RPMI7951 (cell line): ENCODE results near the gene CRYBG3. TPM values are rescaled to one million over a fixed set of nuclear protein-coding genes. Genes with fewer than 3 reads are reported as not detected.
A peak's percentile ranks its signal among the peaks of the same experiment; 100 is the strongest.

ENCODE experiments used
- DNase-seq: peaks from one replicate; pipeline ENCODE4 v3.0.0-alpha.2; 2012; ENCODE audit warnings: low read depth
- total RNA-seq: library from RNA; depleted of rRNA; stranded (reverse); fragments of >200 nt; shearing (Covaris generic); gene quantifications from 2 replicates; pipeline ENCODE4 v1.2.3, GENCODE V29; 2014

CRYBG3 gene
- total RNA-seq, 1 experiment from 2014 or later: 16.7 TPM

DNA sequence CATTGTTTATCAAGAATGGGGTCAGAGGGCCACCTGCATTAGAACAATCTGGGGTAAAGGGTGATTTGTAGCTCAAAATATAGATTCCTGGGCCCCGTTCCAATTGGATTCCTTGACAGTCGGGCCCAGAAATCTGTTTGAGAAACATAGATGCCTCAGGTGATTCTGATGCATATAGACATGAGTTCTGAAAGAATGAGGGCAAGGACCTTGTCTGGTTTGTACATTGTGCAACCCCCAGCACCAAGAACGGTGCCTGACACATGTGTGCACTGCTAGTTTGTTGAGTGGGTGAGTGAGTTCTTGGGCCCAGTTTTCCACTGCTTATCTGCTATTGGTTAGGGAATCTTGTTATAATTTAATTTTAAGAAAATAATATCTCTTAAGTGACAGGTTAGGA, 16.6 kb downstream of the CRYBG3 start:
- no peak for DNase-seq

DNA sequence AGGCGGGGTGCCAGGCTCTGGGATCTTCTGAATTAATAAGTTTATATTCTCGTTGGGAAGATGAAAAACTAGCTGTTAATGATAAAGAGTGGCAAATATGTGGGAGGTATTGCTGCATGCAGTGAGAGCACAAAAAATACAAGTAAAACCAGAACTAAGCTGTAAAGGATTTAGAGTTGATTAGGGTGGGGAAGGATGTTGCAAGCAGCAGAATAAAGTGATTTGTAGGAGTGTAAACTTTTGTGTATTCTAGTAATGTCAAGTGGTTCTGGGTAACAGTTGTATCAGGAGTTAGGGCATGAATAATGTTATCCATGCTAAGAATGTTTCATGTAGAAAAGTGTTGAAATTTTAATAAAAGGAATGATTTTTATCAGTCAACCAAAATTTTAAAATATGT, 18.1 kb downstream of the CRYBG3 start:
- no peak for DNase-seq

DNA sequence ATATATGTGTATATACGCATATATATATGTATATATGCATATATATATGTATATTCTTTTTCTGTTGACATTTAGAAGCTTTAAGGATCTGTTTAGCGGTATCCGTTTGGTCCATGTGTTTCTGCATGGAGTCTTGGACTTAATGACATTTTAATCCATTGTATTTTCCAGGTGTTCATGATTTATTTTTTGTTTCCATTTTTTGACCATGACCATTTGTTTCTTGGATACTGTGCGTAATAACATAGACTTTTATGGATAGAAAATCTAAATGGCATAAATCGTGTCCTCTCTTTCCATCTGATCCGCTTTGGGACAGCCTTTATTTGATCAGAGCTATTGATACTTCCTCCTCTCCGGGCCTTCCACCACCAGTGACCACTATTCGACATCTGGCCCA, 19.5 kb downstream of the CRYBG3 start:
- no peak for DNase-seq

DNA sequence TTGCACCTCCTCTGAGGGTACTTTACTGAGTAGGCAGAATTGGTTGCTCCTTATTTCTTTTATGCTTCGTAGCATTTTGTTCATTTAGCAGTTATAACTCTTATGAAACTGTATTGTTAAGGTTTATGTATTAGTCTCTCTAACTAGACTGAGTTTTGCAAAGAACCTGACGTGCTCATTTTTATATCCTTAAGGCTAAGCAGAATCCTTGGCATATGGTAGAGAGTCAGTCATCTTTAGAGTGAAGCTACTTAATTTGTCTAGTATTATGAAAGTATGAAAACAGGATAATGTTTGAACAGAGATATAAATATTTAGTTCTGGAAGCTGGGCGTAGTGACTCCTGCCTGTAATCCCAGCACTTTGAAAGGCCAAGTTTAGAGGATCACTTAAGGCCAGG, 20.1 kb downstream of the CRYBG3 start:
- no peak for DNase-seq

DNA sequence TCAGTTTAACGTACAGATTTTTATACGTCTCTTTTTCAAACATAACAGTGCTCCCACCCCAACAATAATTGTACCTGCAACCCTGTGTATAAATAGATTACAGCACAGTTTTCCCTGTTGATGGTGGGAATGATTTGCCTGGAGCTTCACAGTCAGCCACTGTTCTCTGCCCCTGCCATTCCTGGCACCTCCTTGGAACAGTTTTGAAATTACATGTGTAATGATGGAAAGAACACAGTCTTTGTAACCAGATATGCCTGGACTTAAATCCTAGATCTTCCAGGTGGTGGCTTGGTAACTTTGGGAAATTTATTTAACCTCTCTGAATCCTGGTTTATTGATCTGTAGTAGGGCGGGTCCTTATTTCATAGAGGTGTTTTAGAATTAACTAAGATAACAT, 27.0 kb downstream of the CRYBG3 start:
- DNase-seq: no peak

DNA sequence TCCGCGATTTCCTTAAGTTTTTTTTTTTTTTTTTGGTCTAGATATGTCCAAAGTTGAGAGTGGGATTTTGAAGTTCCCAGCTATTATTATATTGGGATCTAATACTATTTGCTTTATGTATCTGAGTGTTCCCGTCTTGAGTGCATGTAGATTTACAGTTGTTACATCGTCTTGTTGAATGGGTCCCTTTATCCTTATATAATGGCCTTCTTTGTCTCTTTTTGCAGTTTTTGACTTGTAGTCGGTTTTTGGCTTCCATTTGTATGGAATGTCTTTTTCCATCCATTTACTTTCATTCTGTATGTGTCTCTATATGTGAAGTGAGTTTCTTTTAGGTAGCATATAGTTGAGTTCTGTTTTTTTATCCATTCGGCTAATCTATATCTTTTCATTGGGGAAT, 35.6 kb downstream of the CRYBG3 start:
- no peak for DNase-seq

DNA sequence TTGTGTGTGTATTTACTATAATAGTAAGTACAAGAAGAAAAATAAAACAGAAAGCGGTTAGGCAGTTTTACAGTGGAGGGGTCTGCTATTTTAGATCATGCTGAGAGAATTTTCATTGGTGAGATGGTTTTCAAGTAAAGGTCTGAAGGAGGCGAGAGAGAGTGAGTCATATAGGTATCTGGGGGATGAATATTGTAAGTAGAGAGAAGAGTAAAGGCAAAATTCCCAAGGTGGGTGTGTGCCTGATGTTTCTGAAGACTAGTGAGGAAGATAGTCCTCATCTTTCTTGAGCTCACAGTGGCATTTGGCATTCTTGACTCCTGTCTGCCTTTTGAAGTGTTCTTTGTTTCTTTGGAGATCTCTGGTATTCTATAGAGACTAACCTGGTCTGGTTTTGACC, 38.6 kb downstream of the CRYBG3 start:
- no peak for DNase-seq

DNA sequence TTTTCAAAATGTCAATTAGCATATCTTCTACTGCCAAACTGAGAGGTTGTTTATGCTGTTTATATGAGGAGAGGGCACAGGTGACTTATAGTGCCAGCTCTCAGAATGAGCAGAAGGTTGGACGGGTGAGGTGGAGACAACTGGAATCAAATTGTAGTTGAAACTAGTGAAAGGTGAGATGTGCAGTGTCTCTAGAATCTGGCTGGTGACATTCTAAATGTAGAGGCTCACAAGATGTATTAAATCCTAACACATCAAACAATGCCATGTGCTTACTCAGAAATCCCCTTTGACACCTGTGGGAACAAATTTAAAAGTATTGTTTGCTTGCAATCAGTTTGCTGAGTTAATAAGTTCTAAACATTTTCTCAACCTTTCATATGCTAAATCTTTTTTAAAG, 40.8 kb downstream of the CRYBG3 start:
- DNase-seq: no peak

DNA sequence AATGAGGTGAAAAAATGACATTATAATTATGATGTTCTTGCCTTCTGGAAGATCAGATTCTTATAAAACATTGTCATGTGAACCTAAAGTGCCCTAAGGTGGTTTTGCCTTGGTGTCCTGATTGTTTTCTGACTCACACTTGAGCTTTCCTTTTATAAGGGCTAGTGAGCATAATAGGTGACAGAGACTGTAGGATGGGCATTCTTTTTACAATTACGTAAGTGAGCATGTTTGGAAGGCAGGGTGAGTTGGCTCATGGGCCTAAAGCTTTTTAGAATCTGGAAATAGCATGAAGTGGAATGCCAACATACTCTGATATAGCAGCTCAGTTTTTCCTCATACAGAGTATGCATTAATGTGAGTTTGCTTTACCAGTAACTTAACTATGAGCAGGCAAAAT, 41.2 kb downstream of the CRYBG3 start:
- peak; percentile 77 for DNase-seq

DNA sequence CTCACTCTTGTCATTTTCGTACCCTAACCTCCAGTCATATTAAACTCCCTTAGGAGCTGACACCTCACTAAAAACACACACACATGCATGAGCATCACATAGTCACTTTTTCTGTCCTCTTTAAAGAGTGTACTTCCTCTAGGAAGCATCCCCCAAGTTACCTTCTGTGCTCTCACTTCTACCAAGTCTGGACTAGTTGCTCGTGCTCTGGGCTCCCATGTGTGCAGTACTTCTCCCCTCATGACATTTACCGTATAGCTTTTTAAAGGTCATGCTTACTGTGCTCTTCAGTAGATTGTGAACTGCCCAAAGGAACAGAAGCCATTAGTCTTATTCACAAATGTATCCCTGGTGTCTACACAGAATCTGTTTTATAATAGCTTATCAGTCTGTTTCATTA, 42.0 kb downstream of the CRYBG3 start:
- no peak for DNase-seq

DNA sequence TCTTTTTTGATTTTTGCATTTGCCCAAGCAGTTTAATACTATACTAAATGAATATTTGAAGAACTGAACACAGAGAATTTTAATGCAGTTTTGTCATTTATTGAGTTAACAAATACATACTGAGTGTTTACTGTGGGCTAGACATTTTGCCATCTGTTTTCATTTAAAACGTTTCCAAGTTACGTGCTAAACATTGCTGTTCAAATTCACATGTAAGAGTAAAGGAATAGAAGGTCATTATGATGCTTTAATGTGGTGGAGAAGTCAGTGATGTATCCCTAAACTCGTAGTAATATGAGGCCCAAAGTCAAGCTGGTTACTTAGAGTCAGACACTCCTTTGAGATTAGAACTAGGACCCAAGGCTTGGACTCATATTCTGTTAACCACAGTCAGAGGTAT, 49.4 kb downstream of the CRYBG3 start:
- DNase-seq: peak; percentile 60

DNA sequence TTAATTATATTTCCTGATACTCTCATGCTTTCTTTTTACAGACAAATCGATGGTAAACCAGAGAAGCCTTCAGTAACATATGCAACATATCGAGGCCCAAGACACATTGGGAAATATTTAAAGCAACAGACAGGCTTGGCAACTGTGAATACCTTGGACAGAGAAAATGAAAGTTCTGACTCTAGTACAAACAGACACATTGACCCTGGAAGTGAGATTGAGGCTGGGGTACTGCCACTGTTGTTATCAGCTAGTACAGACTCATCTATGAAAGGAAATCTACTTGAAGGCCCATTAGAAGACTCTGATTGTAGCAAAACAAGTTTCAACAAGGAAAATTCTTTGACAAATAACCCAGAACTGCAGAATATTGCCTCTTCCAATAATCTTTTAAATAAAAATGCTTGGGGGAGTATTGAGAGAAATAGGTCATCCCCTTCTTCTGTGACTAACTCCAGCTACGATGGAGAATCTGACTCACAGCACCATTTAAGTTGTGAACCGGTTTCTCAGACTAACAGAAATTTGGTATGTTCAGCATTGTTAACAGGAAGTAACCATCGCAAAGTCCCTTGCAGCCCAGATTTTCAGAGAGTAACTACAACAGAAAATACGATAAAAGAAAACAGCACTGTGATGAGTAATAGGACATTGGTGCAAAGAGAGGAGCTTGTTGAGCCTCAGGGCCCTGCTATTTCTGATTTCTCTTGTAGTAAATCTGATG, 50.2 kb downstream of the CRYBG3 start:
- DNase-seq: peak; percentile 96

DNA sequence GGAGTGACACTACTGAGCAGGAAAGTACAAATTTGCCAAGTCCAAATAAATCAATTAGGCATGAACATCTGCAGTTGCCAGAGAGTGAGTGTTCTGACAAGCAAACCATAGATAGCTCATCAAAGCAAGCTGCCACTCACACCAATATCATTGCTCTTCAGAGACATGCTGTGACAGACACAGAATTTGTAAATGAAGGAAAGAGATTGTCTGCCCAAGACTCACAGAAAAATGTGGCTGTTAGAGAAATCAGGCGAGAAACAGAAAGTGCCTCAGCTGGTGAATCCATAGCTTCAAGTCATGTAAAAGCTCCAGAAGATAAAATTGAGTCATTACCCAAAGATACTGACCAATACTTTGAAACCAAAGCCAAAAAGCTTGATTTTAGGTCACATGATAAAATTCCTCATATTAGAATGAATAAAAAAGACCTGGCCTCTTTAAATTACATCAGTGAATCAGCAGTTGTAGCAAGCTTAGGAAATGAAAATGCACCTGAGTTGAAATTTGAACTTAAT, 50.8 kb downstream of the CRYBG3 start:
- no peak for DNase-seq

DNA sequence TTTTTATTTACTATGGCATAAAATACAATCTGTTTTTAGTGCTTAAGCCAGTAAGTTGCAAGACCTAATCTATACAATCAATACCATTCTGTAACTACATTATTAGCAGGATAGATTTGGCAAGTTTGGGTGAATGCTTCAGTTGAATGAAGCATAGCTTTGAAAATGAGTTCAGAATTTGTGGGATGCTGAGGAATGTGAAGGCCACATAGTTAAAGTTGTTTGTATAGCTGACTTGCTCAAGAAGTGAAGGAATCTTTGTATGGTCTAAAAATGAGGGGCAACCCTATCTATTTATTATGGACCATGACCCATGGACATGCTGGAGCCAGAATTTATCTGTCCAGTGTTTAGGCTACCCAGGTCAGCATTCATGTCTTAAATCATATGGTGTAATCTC, 58.5 kb downstream of the CRYBG3 start:
- DNase-seq: no peak

DNA sequence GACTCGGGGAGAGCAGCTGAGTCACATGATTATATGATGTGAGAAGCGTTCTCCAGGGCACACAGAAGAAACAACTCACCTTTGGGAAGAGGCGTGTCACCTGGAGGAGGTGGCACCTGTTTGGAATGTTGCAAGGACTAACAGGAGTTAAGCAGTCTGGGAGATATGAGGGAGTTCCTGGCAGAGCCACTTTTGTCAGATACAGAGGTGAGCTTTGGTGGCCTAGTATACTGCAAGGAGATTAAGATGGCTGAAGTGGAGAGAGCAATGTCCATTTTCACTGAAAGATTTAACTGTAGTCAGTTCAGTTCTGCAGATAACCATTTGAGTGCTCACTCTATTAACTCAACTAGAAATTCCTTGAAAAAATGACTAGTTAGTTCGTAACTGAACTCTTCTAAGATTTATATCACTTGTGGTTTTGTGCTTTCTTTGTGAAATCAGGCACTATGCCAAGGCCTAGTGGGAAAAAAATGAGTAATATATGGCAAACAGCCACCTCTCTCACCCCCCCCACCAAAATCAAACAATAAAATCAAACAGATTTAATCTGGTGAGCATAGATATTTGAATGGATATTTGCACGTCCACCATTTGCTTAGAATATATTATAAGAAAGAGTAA, 61.3 kb downstream of the CRYBG3 start:
- peak; percentile 63 for DNase-seq

DNA sequence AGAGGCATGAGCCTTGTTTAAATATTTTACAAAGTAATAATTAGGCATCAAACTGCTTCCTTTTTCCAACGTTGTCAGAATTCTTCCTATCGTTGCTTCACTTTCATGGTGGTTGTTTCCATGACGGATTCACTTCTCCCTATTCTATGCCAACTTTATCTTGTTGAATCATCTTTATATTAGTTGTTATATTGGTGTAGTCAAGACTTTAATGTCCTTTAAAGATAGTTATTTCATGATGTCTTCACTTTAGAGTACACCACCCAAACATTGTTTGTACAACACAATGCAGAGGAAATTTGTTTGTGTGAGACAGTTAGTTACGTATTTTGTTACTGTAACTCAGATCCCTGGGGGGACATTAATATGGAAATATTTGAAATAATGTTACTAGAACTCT, 61.9 kb downstream of the CRYBG3 start:
- no peak for DNase-seq

DNA sequence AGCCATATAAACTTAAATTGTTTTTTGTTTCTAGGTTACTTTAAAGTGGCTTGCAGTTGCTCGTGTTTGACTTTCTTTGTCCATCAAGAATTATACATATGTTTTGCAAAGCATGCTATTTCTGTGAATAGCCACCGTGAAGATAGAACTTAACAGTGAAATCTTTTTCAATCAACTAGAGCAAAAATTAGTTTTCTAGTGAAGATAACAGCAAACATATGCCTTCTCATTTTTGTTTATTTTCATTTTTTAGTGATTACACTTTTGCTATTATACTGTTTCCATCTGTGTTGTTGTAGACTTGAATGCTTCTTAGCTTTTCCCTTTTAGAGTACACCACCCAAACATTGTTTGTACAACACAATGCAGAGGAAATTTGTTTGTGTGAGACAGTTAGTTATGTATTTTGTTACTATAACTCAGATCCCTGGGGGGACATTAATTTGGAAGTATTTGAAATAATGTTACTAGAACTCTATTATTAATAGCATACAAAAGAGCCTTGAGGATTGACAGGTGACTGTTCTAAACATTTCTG, 62.8 kb downstream of the CRYBG3 start:
- no peak for DNase-seq

DNA sequence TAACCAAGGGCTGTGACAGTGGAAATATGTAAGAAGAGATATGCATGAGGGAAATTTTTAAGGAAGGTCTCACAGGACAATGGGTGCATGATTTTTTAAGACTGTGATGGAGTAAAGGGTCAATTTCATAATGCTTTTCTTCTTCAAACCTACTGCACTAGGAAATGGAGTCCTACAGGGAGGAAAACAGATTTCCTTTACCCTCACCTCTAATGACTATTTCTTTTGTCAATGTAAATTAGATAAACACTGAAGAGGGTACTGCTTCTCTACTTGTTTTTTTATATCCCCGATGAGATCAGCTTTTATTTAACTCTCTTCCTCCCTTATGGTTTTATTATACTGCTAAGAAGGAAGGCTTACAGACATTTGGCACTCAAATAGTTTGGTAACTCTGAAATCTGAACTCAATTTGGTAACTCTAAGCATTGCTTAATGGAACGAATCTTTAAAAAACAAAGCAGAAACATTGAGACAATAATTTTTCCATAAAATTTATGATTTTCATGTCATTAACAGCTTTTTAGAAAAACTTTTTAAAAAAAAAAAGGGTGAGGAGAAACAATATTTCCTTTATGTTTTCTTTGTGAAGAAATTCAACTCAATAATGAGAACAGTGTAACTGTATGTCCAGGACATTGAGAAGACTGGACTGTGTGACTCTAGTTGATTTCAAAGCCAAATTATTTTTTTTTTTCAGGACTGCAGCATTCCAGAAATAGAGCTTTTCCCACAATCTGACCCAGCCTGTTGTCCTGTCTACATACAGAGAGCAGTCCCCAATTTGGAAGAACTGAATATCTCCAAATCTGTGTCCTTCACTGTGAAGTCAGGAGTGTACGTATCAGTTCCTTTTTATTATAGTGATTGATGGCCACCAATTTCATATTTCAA, 64.4 kb downstream of the CRYBG3 start:
- DNase-seq: no peak

DNA sequence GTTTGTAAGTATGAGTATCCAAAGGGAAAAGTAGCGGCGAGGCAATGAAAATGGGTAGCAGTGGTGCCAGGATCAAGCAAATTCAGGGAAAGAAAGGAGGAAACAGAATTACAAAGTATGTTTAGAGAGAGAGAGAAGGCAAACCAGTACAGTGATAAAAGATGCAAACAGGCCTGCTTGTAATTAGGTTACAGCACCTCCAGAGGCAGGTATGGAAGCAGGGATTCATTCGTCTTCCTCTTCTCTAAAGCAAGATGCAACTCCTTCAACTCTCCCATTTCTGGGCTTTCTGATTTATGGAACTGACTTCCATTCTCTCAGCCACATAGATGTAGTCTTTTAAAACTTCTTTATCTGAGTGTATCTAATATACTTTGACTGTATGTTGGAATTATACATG, 68.0 kb downstream of the CRYBG3 start:
- no peak for DNase-seq

DNA sequence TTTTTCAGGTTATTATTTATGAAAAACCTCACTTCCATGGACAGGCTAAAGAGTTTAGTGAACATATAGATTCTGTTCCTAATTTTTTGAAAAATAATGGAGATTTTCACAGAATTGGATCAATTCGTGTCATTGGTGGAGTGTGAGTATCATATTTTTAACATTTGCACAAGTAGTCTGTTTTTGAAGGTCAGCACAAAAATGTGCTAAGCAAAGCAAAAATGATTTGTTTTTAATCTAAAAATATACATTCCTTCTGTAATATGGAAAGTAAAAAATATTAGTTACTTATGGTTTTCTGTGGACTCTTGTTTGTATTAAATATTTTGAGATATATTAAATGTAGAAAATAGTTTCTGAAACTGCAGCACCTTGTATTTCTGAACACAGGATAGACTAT, 71.0 kb downstream of the CRYBG3 start:
- DNase-seq: no peak

DNA sequence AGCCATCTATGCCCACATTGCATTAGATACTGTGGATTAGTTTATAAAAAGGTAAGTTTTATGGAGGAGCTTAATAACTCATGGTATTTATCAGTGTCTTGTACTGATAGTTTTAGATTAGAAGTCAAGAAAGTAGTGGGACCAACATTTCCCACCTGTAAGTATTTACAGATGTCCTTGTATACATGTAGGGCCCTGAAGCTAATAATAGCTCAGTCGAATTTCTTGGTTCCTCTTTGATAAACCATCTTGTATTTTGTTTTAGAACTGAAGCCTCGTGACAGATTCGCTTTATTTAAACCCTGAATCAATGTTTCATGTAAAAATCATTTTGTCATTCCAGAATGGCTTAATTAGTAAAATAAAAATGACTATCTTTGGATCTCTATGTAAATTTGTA, 73.4 kb downstream of the CRYBG3 start:
- DNase-seq: no peak

DNA sequence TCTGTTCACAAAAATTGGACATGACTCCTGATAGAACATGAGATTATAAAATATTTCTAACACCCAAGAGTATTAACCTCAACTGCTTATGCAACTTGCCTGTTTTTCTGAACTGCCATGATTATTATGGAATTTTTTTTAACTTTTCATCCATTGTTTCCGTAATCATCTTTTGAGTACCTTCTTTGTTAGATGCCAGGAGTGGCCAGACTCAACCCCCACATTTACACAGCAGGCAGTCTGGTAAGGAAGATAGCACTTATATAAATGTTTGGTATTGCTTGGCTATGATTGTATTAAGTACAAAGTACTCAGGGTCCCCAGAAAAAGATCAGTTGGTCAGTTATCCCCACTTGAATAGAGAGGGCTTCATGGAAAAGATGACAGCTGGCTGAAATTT, 74.3 kb downstream of the CRYBG3 start:
- no peak for DNase-seq
